ENCODE measurements around the gene VRK3.

DNA sequence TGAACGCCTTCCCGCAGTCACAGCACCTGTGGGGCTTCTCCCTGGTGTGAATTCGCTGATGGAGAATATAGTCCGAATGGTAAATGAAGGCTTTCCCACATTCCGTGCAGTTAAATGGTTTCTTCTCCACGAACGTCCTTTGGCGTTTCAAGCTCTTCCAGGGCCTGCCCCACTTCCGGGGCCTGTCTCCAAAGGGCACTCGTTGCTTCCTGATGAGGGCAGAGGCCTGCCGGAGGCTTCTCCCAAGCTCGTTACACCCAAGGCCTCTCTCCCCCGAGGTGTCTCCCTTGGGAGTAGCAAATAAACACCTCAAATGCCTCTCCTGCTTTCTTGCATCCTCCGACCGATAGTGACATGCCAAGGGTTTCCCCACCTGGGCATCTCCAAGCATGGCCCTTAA lies 34.9 kb upstream of the VRK3 start:
- TF ChIP-seq CTCF (IDR thresholded peaks at IDR 0.05; ENCODE audit: poor library complexity, severe bottlenecking) (no peak), EP300 (conservative IDR thresholded peaks at IDR 0.05; ENCODE audit: poor library complexity, severe bottlenecking) (no peak), EZH2 (IDR thresholded peaks at IDR 0.05; ENCODE audit: borderline replicate concordance, insufficient read depth, low read length, poor library complexity, severe bottlenecking) (no peak)

Measured in neural cell (in vitro differentiated cells).